CD14-positive monocyte (primary cell): Measurements from ENCODE around the gene DCHS1. TPM values are rescaled to one million over a fixed set of nuclear protein-coding genes. Genes with fewer than 3 reads are reported as not detected.

Experiments used
- DNase-seq, 3 donors: peaks; one replicate each; pipeline ENCODE4 v3.0.0-alpha.2; 2011 to 2022
- H2AFZ ChIP-seq: 2 replicates; pipeline ENCODE4 v1.6.0; 2012; ENCODE audit warnings: mild to moderate bottlenecking, low read depth, low read length, inconsistent platforms; ENCODE audit not compliant: insufficient read depth, poor library complexity, severe bottlenecking
- H3K27ac ChIP-seq, 2 donors: 1 replicate in 1 of 2; 2 replicates in 1 of 2; pipeline ENCODE4 v1.5.1; 2012 to 2013; ENCODE audit warnings: low read length in 2 of 2, control low read depth in 1 of 2, inconsistent platforms in 1 of 2, low read depth in 1 of 2, mild to moderate bottlenecking in 1 of 2
- H3K27me3 ChIP-seq, 2 donors: one replicate each; pipeline versions ENCODE4 v1.6.0 to v1.6.1; 2011 to 2013; ENCODE audit warnings: low read length in 2 of 2; ENCODE audit not compliant: control insufficient read depth in 2 of 2, insufficient read depth in 2 of 2
- H3K36me3 ChIP-seq, 2 donors: replicated peaks in 1 of 2; 1 replicate in 1 of 2; 2 replicates in 1 of 2; pipeline versions ENCODE4 v1.5.1 to v1.6.1; 2012 to 2013; ENCODE audit warnings: low read length in 2 of 2, control low read depth in 1 of 2, inconsistent platforms in 1 of 2, mild to moderate bottlenecking in 1 of 2; ENCODE audit not compliant: insufficient read depth in 2 of 2, control insufficient read depth in 1 of 2
- H3K4me1 ChIP-seq, 2 donors: 1 replicate in 1 of 2; 2 replicates in 1 of 2; pipeline versions ENCODE4 v1.5.1 to v1.6.1; 2012 to 2013; ENCODE audit warnings: low read length in 2 of 2, control low read depth in 1 of 2, inconsistent platforms in 1 of 2, mild to moderate bottlenecking in 1 of 2, moderate library complexity in 1 of 2; ENCODE audit not compliant: insufficient read depth in 2 of 2, control insufficient read depth in 1 of 2
- H3K4me2 ChIP-seq: replicated peaks from 2 replicates; pipeline ENCODE3; 2012; ENCODE audit warnings: low read length, moderate library complexity, mild to moderate bottlenecking; ENCODE audit not compliant: poor library complexity, severe bottlenecking; ENCODE audit errors: extremely low read depth
- H3K4me3 ChIP-seq, 3 experiments: fragments of 200-600 bp in 1 of 3; sonication (generic) in 1 of 3; replicated peaks in 1 of 3; 1 replicate in 2 of 3; 2 replicates in 1 of 3; pipeline ENCODE4 v1.5.1; 2011 to 2013; ENCODE audit warnings: low read length in 3 of 3, mild to moderate bottlenecking in 3 of 3, control low read depth in 2 of 3, low read depth in 2 of 3, inconsistent platforms in 1 of 3, moderate library complexity in 1 of 3
- H3K79me2 ChIP-seq: 2 replicates; pipeline ENCODE4 v1.6.0; 2012; ENCODE audit warnings: mild to moderate bottlenecking, control low read depth, inconsistent platforms, low read length, moderate library complexity; ENCODE audit not compliant: insufficient read depth
- H3K9ac ChIP-seq: 2 replicates; pipeline ENCODE4 v1.6.0; 2017; ENCODE audit warnings: low read length, mild to moderate bottlenecking; ENCODE audit not compliant: insufficient read depth, poor library complexity, severe bottlenecking
- H3K9me3 ChIP-seq, 2 donors: replicated peaks in 1 of 2; 1 replicate in 1 of 2; 2 replicates in 1 of 2; pipeline versions ENCODE4 v1.5.1 to v1.6.1; 2012 to 2013; ENCODE audit warnings: low read length in 2 of 2, control low read depth in 1 of 2; ENCODE audit not compliant: control insufficient read depth in 1 of 2, insufficient read depth in 1 of 2
- H4K20me1 ChIP-seq: 2 replicates; pipeline ENCODE4 v1.6.0; 2012; ENCODE audit warnings: mild to moderate bottlenecking, low read length, control low read depth, moderate library complexity; ENCODE audit not compliant: insufficient read depth
- H3K27ac Mint-ChIP-seq, 7 donors: one replicate each; pipeline ENCODE4 v1.8.0; 2020; ENCODE audit warnings: mild to moderate bottlenecking in 7 of 7, mixed read lengths in 7 of 7, moderate library complexity in 6 of 7, inconsistent platforms in 2 of 7
- H3K27me3 Mint-ChIP-seq, 3 donors: one replicate each; pipeline ENCODE4 v1.8.0; 2021 to 2022; ENCODE audit warnings: low read depth in 3 of 3, mild to moderate bottlenecking in 3 of 3, mixed read lengths in 3 of 3, moderate library complexity in 3 of 3, inconsistent platforms in 1 of 3
- H3K36me3 Mint-ChIP-seq, 2 donors: one replicate each; pipeline ENCODE4 v1.8.0; 2020; ENCODE audit warnings: mixed read lengths in 2 of 2, inconsistent platforms in 1 of 2, mild to moderate bottlenecking in 1 of 2
- H3K4me1 Mint-ChIP-seq: one replicate; pipeline ENCODE4 v1.8.0; 2020; ENCODE audit warnings: mild to moderate bottlenecking, mixed read lengths
- H3K4me3 Mint-ChIP-seq, 2 donors: one replicate each; pipeline ENCODE4 v1.8.0; 2020; ENCODE audit warnings: mild to moderate bottlenecking in 2 of 2, mixed read lengths in 2 of 2, moderate library complexity in 1 of 2
- H3K9me3 Mint-ChIP-seq, 7 donors: one replicate each; pipeline ENCODE4 v1.8.0; 2020 to 2022; ENCODE audit warnings: mixed read lengths in 7 of 7, mild to moderate bottlenecking in 6 of 7, moderate library complexity in 6 of 7, inconsistent platforms in 2 of 7
- CTCF ChIP-seq: fragments of 200-600 bp; IDR thresholded peaks from one replicate; pipeline ENCODE4 v1.8.0; 2022; ENCODE audit warnings: antibody characterized with exemption, mild to moderate bottlenecking
- WGBS: methylation state at CpG from one replicate; pipeline ENCODE4 v1.1.5; 2013; ENCODE audit warnings: missing lambda C conversion rate; ENCODE audit not compliant: insufficient coverage; 5-methylcytosine and 5-hydroxymethylcytosine counted together
- intact Hi-C, 2 donors: fragments of 100-400 bp; cut with micrococcal nuclease; formaldehyde crosslinking; loops; one replicate each; pipeline versions ENCODE4 v1.15.0 to v1.15.1; 2023
- polyA plus RNA-seq, 3 donors: library from polyadenylated mRNA; depleted of rRNA in 1 of 3; unstranded in 2 of 3; stranded (reverse) in 1 of 3; fragments of 300-500 nt in 2 of 3; fragments of >200 nt in 1 of 3; fragmentation: Illumina TruSeq in 2 of 3; gene quantifications; 1 replicate in 2 of 3; 2 replicates in 1 of 3; pipeline ENCODE4 v1.2.3, GENCODE V29; 2012 to 2021

The DCHS1 gene
- polyA plus RNA-seq, 3 donors, result 0.01 to 0.88 (median 0.02) TPM

- intact Hi-C loops, result no loop called here
- Mint-ChIP-seq H3K4me3 (no peak overlapping the region), H3K27ac (no peak overlapping the region), H3K4me1 (no peaks in the 10 kb centered on the region), H3K9me3 (no peaks in the 10 kb centered on the region), H3K36me3 (no peaks in the 10 kb centered on the region), H3K27me3 (peaks cover 0 to 2% (median 0%) of the 10 kb centered on the region in 3 donors)
- Histone ChIP-seq H3K4me1 (peaks cover 35 to 36% of the 10 kb centered on the region in 2 donors), H2AFZ (peak overlapping the region; percentile 72), H3K4me3 (peak overlapping the region; percentile 2 to 60 (median 8)), H4K20me1 (no peaks in the 10 kb centered on the region), H3K36me3 (no peaks in the 10 kb centered on the region), H3K4me2 (peak overlapping the region; percentile 65), H3K9ac (peak overlapping the region; percentile 30), H3K27me3 (no peaks in the 10 kb centered on the region), H3K79me2 (no peaks in the 10 kb centered on the region), H3K27ac (peak overlapping the region; percentile 78 to 80), H3K9me3 (no peaks in the 10 kb centered on the region)
- DNase-seq, result peak; percentile 57 to 74 (median 59)
- TF ChIP-seq CTCF, result no peak
- 25% methylated on average over 4 of the region's 9 CpGs for WGBS
These were observed 8.5 kb downstream of the DCHS1 start for GRCh38 chr11:6646918-6647679.

- TF ChIP-seq CTCF, result no peak
- intact Hi-C loops, result no loop called here
- Histone ChIP-seq H3K27ac (peak overlapping the region; percentile 78 to 80), H3K79me2 (no peaks in the 10 kb centered on the region), H3K36me3 (no peaks in the 10 kb centered on the region), H3K27me3 (no peaks in the 10 kb centered on the region), H3K9me3 (no peaks in the 10 kb centered on the region), H3K4me2 (peak overlapping the region; percentile 65), H3K4me1 (peaks cover 33 to 36% of the 10 kb centered on the region in 2 donors), H3K9ac (peak overlapping the region; percentile 30), H2AFZ (peak overlapping the region; percentile 72), H4K20me1 (no peaks in the 10 kb centered on the region), H3K4me3 (peak overlapping the region in 1 of 3 experiments; percentile 60)
- no peak overlapping the region for H3K27ac Mint-ChIP-seq
- no peaks in the 10 kb centered on the region for H3K36me3 Mint-ChIP-seq
- H3K9me3 Mint-ChIP-seq, result no peaks in the 10 kb centered on the region
- DNase-seq, result no peak
- WGBS, result 20% methylated on average over 1 of the region's 3 CpGs
- peaks cover 0 to 2% (median 0%) of the 10 kb centered on the region in 3 donors for H3K27me3 Mint-ChIP-seq
- H3K4me1 Mint-ChIP-seq, result no peaks in the 10 kb centered on the region
- H3K4me3 Mint-ChIP-seq, result no peak overlapping the region
These were observed 9.1 kb downstream of the DCHS1 start for GRCh38 chr11:6646576-6646917.
